Transverse colon (tissue), 4 donors: ENCODE results near the gene ZNF391.

ENCODE experiments used
- CTCF ChIP-seq, 5 experiments: fragments of 200-600 bp in 3 of 5; fragments of 450-650 bp in 2 of 5; sonication (generic) in 3 of 5; IDR thresholded peaks; 1 replicate in 2 of 5; 2 replicates in 3 of 5; pipeline ENCODE4 v1.5.1; 2016 to 2017; ENCODE audit warnings: antibody characterized with exemption in 5 of 5, inconsistent platforms in 3 of 5, mild to moderate bottlenecking in 2 of 5, moderate library complexity in 1 of 5
- EP300 ChIP-seq: sonication (generic); formaldehyde crosslinking; IDR thresholded peaks from one replicate; pipeline ENCODE4 v1.6.1; 2017; ENCODE audit warnings: antibody characterized with exemption, low read depth
- POLR2A ChIP-seq: fragments of 450-650 bp; IDR thresholded peaks from one replicate; pipeline ENCODE4 v1.6.1; 2016; ENCODE audit warnings: antibody characterized with exemption, mild to moderate bottlenecking, moderate library complexity
- POLR2AphosphoS5 ChIP-seq, 3 donors: sonication (generic); formaldehyde crosslinking; IDR thresholded peaks; one replicate each; pipeline ENCODE4 v1.6.1; 2016; ENCODE audit warnings: antibody characterized with exemption in 3 of 3

DNA sequence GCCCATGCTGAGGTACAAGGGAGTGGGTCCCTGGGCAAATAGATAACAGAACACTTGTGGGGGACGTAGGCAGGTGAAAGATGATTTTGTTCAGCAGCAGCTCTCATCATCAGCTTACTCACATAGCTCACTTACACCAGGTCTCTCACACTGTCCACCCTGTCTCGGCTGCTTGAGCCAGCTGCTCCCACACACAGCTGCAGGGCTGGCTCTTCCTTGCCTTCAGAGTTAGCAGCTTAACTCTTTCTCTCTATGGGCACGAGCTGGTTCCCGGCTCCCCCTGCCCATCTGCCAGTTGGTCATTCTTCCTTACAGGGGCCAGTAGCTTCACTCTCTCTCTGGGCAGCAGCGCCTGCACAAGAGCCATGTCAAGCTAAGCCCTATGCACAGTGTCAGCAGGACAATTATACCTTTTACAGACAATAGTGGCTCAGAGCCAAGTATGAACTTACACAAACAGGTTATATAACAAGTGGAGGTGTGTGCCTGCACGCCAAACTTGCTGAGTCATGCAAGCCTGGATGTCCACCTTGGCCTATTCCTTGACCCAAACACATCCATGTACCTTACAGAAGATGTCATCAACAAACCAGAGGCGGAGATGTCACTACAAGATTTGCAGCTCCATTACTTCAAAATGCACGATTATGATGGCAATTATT is 18.7 kb downstream of the ZNF391 start:
- no peak for TF ChIP-seq POLR2A
- TF ChIP-seq CTCF (IDR thresholded peaks at IDR 0.05) = no peak
- no peak for TF ChIP-seq EP300
- TF ChIP-seq POLR2AphosphoS5 (IDR thresholded peaks at IDR 0.05) = no peak
